SU-DHL-6 (cell line): ENCODE data around the gene HAPLN2.

Source experiments
- CTCF ChIP-seq: fragments of 200-600 bp; sonication (generic); IDR thresholded peaks from one replicate; pipeline ENCODE4 v1.5.1; 2017; ENCODE audit warnings: antibody characterized with exemption, mild to moderate bottlenecking, low read length, moderate library complexity; ENCODE audit not compliant: insufficient read depth, poor library complexity, severe bottlenecking
- EZH2phosphoT487 ChIP-seq: fragments of 200-600 bp; sonication (generic), shearing (Covaris generic); conservative IDR thresholded peaks from 2 replicates; pipeline ENCODE4 v1.6.1; 2018; ENCODE audit warnings: mild to moderate bottlenecking, antibody characterized with exemption, low read length, moderate library complexity, mixed read lengths

DNA sequence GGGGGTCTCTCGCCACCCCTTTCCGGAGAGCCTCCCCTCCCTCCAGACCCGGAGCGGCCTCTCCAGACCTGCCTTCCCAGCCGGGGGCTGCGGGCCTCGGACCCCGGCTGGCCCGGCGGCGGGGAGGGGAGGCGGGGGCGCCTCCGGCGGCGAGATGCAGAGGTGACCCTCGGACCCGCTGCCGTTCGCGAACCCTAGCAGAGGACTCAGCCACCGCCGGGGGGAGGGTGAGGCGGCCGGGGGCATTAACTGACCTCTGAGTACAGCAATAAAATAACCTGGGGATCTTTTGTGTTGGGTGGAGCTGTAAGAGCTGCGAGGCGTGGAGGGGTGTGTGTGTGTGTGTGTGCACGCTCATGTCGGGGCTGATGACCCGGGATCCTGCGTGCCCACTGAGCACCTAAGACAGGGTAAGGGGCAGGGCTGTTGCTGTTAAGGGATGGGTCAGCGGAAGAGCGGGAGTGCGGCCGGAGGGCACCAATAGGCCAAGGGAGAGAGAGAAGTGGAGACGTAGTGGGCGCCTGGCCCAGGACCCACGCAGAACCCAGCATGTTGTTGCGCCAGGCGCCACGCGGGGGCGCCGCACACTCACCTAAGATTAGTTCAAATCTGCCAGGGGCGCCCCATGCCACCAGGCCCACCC lies 6.3 kb downstream of the HAPLN2 start:
- TF ChIP-seq CTCF (peak; percentile 67), EZH2phosphoT487 (no peak)
